AG09319 (cell line): ENCODE results near the gene EPHA8.

Experiments
- DNase-seq: peaks from one replicate; pipeline ENCODE4 v3.0.0-alpha.2; 2010; ENCODE audit warnings: low read depth; ENCODE audit errors: extremely low read depth
- CTCF ChIP-seq: IDR thresholded peaks from 2 replicates; pipeline ENCODE4 v1.5.1; 2011; ENCODE audit warnings: low read depth, mild to moderate bottlenecking, inconsistent platforms, low read length, moderate library complexity

EPHA8 gene

GRCh38 chr1:22618056-22618455 lies 54.8 kb downstream of the EPHA8 start:
- TF ChIP-seq CTCF: no peak
- no peak for DNase-seq

- no peak for TF ChIP-seq CTCF
- no peak for DNase-seq
Observed at GRCh38 chr1:22619252-22619651, 56.0 kb downstream of the EPHA8 start.

GRCh38 chr1:22619798-22620197 lies 56.5 kb downstream of the EPHA8 start:
- no peak for DNase-seq
- TF ChIP-seq CTCF: no peak

GRCh38 chr1:22621761-22622160 lies 58.5 kb downstream of the EPHA8 start:
- DNase-seq: no peak
- TF ChIP-seq CTCF: no peak

GRCh38 chr1:22625262-22625925 lies 62.1 kb downstream of the EPHA8 start:
- no peak for TF ChIP-seq CTCF
- DNase-seq: no peak

GRCh38 chr1:22626237-22627157 lies 63.2 kb downstream of the EPHA8 start:
- TF ChIP-seq CTCF: no peak
- DNase-seq: no peak

GRCh38 chr1:22627331-22627730 lies 64.0 kb downstream of the EPHA8 start:
- no peak for DNase-seq
- no peak for TF ChIP-seq CTCF
